ENCODE data around the gene TLR9. TPM values are rescaled to one million over a fixed set of nuclear protein-coding genes. Genes with fewer than 3 reads are reported as not detected.

TLR9 gene
- total RNA-seq, 2 donors from 2014 or later = 0.18 to 0.86 TPM

DNA sequence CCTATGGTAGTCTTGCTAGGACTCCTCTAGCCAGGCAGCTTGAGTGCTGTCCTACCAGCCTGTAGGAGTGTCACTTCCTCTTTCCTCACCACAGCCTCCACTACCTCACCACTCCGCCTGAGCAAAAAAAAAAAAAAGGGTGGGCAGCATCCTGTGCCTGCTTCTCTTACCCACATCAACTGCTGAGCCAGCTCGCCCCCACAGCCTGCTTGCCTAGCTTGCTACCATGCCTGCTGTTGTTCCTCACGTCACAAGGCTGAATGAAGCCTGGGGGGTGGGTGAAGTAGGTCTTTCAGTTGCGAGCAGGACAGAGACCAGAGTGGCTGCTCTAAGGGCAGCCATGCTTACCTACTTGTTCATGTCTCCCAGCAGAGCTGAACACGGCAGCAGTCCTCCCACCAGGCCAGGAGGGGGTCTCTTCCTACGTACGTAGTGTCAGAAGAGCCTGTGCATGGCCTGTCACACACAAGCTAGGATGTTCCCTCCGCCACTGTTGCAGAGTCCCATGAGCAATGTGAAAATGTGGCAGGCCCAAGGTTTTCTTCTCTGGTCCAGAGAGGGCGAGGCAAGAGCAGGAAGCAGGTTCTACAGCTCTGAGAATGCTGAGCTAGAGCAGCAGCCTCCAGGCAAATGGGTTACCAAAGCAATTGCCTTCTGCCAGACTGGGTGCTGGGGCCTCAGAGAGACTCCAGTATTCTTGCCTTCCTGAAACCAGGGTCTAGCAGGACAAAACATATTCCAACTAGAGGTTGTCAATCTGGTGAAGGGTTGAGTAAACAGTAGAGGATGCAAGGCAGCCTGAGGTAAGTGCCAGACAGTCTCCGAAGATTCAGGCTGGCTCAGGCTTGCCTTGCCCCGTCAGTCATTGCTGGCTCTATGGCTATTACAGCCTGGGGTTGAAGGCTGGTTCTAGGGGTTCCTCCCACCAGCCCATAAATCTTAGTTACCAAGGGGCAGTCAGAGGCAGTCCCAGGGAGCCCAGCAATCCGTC, 28.2 kb upstream of the TLR9 start:
- Mint-ChIP-seq H3K27ac (peak overlapping the region; percentile 91 to 99), H3K36me3 (peaks cover 22 to 59% of the 10 kb centered on the region in 2 donors), H3K9me3 (no peaks in the 10 kb centered on the region)
- peak; percentile 69 to 87 for DNase-seq (ENCODE audit: low spot score in 2 of 2)
- peak; percentile 90 to 94 for ATAC-seq

DNA sequence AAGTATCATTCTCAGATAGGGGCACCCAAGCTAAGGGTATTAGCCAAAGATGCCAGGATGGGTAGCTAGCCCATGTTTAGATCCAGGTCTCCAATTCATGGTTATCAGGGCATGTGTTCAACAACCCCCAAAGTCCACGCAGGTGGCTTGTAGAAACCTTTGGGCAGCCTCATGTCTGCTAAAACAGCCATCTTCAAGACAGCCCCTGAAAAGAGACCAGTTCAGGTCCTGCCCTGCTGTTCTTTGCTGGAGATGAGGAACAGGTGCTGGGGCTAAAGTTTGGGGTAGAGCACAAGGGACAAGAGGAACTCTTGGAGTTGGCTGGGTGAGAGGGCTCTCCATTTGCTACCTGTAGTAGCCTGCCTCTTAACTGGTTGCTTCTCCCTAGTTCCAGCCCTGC, 24.7 kb upstream of the TLR9 start:
- ATAC-seq (no peak), DNase-seq (ENCODE audit: low spot score in 2 of 2) (no peak)
- peak overlapping the region; percentile 76 to 86 for H3K27ac Mint-ChIP-seq
- H3K9me3 Mint-ChIP-seq = no peaks in the 10 kb centered on the region
- peaks cover 15 to 51% of the 10 kb centered on the region in 2 donors for H3K36me3 Mint-ChIP-seq

GRCh38 chr3:52249683-52250082, 24.2 kb upstream of the TLR9 start:
- ATAC-seq (no peak), DNase-seq (ENCODE audit: low spot score in 2 of 2) (no peak)
- peaks cover 15 to 49% of the 10 kb centered on the region in 2 donors for H3K36me3 Mint-ChIP-seq
- peak overlapping the region; percentile 76 to 86 for H3K27ac Mint-ChIP-seq
- H3K9me3 Mint-ChIP-seq = no peaks in the 10 kb centered on the region

DNA sequence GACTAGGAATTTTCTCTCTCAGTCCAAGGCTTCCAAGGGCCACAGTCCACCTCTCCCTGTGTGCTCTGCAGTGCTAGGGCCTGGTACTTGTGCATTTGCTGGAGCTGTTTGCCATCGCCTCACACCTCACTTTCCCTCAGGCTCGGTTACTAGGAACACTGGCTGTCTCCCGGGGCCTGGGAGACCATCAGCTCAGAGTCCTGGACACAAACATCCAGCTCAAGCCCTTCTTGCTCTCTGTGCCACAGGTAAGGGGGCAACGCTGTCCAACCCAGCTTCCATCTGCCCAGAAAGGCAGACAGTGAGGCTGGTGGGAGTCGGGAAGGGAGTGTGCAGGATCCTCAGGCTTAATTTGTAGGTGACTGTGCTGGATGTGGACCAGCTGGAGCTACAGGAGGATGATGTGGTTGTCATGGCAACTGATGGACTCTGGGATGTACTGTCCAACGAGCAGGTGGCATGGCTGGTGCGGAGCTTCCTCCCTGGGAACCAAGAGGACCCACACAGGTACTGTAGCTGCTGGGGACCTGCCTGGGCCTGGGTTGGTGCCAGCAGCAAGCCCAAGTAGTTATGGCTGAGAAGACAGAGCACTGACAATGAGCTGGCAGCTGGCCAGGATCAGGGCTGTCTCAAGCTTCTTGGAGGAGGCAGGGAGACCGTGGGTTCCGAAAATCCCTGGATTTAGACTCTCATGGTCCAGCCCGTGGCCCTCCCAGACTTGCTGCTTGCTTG, 23.5 kb upstream of the TLR9 start:
- peak overlapping the region; percentile 76 to 86 for H3K27ac Mint-ChIP-seq
- no peak for DNase-seq (ENCODE audit: low spot score in 2 of 2)
- peaks cover 15 to 53% of the 10 kb centered on the region in 2 donors for H3K36me3 Mint-ChIP-seq
- no peak for ATAC-seq
- H3K9me3 Mint-ChIP-seq = no peaks in the 10 kb centered on the region

DNA sequence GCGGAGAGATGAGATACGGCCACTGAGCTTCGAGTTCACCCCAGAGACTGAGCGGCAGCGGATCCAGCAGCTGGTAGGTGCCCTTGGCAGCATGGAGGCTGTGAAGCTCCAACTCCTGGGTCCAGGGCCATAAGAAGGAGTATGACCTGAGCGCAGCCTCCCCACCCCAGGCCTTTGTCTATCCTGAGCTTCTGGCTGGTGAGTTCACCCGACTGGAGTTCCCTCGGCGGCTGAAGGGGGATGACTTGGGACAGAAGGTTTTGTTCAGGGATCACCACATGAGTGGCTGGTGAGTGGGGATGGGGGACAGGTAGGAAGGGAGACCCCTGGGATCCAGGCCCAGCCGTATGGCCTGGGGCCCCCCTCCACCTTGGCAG, 22.7 kb upstream of the TLR9 start:
- Mint-ChIP-seq H3K9me3 (no peaks in the 10 kb centered on the region), H3K36me3 (peaks cover 13 to 53% of the 10 kb centered on the region in 2 donors), H3K27ac (peak overlapping the region; percentile 76 to 86)
- no peak for DNase-seq (ENCODE audit: low spot score in 2 of 2)
- no peak for ATAC-seq

- H3K36me3 Mint-ChIP-seq = peaks cover 10 to 50% of the 10 kb centered on the region in 2 donors
- DNase-seq (ENCODE audit: low spot score in 2 of 2) = no peak
- no peaks in the 10 kb centered on the region for H3K9me3 Mint-ChIP-seq
- H3K27ac Mint-ChIP-seq = peak overlapping the region; percentile 86 to 97
- ATAC-seq = no peak
These were observed 22.1 kb upstream of the TLR9 start for GRCh38 chr3:52247409-52248164.

DNA sequence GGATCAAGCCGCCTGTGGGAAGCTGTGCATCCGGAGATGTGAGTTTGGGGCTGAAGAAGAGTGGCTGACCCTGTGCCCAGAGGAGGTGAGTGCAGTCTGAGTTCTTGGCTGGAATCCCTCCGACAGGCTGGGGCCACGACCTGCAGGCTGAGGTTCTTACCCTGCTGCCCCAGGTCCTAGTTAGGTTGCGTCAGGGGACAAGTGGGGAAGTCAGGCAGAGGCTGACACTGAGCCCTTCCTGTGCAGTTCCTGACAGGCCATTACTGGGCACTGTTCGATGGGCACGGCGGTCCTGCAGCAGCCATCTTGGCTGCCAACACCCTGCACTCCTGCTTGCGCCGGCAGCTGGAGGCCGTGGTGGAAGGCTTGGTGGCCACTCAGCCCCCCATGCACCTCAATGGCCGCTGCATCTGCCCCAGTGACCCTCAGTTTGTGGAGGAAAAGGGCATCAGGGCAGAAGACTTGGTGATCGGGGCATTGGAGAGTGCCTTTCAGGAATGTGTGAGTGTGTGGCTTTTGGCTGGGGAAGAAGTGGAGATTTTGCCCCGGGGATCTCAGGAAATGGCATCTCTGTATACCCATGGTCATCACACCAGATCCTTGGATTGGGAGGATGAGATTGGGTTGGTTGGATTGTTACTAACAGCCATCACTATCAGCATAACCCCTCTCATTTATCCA, 21.4 kb upstream of the TLR9 start:
- Mint-ChIP-seq H3K9me3 (no peaks in the 10 kb centered on the region), H3K36me3 (peaks cover 10 to 47% of the 10 kb centered on the region in 2 donors), H3K27ac (peak overlapping the region; percentile 86 to 97)
- ATAC-seq (peak in 1 of 2 donors; percentile 6), DNase-seq (ENCODE audit: low spot score in 2 of 2) (no peak)

DNA sequence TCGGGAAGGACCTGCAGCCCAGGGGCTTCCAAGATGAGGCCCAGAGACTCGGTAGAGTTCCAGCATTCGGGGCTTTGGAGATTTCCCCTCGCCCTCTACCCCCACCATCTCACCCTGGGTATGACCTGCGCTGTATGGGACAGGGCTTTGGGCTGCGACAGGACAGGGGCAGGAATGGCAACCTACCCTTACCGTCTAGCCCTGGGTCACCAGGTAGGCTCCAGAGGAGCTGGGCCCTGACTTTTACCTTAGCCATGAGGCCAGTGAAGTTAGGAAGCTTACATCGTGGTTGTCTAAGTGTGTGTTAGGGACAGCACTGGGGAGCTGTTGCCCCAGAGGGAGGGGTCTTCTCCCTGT, 20.8 kb upstream of the TLR9 start:
- no peaks in the 10 kb centered on the region for H3K9me3 Mint-ChIP-seq
- DNase-seq (ENCODE audit: low spot score in 2 of 2) (no peak), ATAC-seq (peak; percentile 4 to 14)
- peak overlapping the region; percentile 86 to 97 for H3K27ac Mint-ChIP-seq
- H3K36me3 Mint-ChIP-seq = peaks cover 10 to 48% of the 10 kb centered on the region in 2 donors

- H3K36me3 Mint-ChIP-seq = peaks cover 10 to 53% of the 10 kb centered on the region in 2 donors
- peak; percentile 32 to 37 for ATAC-seq
These were observed 20.1 kb upstream of the TLR9 start, which contains the start of gene PPM1M for GRCh38 chr3:52245322-52246263. TSS of gene PPM1M (plus strand) at chr3:52245759. CDS start at chr3:52245825, 66 bp downstream.

GRCh38 chr3:52243791-52244628, 18.6 kb upstream of the TLR9 start:
- Mint-ChIP-seq H3K9me3 (no peaks in the 10 kb centered on the region), H3K36me3 (peaks cover 18 to 67% of the 10 kb centered on the region in 2 donors), H3K27ac (peak overlapping the region; percentile 86 to 88)
- DNase-seq (ENCODE audit: low spot score in 2 of 2) (no peak), ATAC-seq (peak; percentile 29 to 55)

More at GRCh38 chr3:52245322-52246263, 20.1 kb upstream of the TLR9 start, which contains the start of gene PPM1M:
- H3K27ac Mint-ChIP-seq = peak within 1 kb of the TSS; percentile 88 to 97
- no peaks in the 10 kb centered on the region for H3K9me3 Mint-ChIP-seq
- DNase-seq (ENCODE audit: low spot score in 2 of 2) = peak in 1 of 2 donors; percentile 53

- Mint-ChIP-seq H3K27ac (peak overlapping the region; percentile 38 to 50), H3K9me3 (no peaks in the 10 kb centered on the region), H3K36me3 (peaks cover 22 to 52% of the 10 kb centered on the region in 2 donors)
- no peak for ATAC-seq
- DNase-seq (ENCODE audit: low spot score in 2 of 2) = no peak
These were observed 16.6 kb upstream of the TLR9 start for GRCh38 chr3:52242039-52242438.

DNA sequence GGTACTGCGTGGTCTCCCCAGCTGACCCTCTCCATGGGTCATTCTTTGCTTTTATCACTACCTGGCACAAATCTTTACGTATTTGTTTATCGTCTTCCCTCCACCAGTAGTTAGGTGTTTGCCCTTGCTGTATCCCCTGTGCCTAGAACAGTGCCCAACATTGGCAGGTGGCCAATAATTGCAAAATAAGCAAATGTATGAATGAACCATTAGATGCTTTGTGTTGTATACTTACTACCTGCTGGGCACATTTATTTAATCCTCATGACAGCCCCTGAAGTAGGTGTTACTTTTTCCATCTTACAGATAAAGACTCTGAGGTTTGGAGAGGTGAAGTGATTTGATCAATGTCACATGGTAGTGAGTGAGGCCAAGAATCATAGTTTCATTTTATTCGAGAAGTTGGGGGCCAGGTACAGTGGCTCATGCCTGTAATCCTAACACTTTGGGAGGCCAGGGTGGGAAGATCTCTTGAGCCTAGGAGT, 15.5 kb upstream of the TLR9 start:
- H3K36me3 Mint-ChIP-seq = peaks cover 14 to 48% of the 10 kb centered on the region in 2 donors
- no peak for DNase-seq (ENCODE audit: low spot score in 2 of 2)
- peak; percentile 4 to 25 for ATAC-seq
- H3K27ac Mint-ChIP-seq = peak overlapping the region; percentile 94 to 99
- no peaks in the 10 kb centered on the region for H3K9me3 Mint-ChIP-seq

- DNase-seq (ENCODE audit: low spot score in 2 of 2) (peak; percentile 58 to 74), ATAC-seq (peak; percentile 39 to 55)
- no peaks in the 10 kb centered on the region for H3K9me3 Mint-ChIP-seq
- peaks cover 14 to 48% of the 10 kb centered on the region in 2 donors for H3K36me3 Mint-ChIP-seq
- peak overlapping the region; percentile 94 to 99 for H3K27ac Mint-ChIP-seq
These were observed 14.8 kb upstream of the TLR9 start for GRCh38 chr3:52240059-52240885.
